ENCODE measurements around the gene B4GALT5.
"Not testable (repeated sequence)": the region's sequence is repeated elsewhere in the genome, so short reads cannot be mapped to it uniquely, and the experiment has no call there.

The B4GALT5 gene

GRCh38 chr20:49724408-49725223 is 10.9 kb upstream of the B4GALT5 start:
- H3K36me3 ChIP-seq (ENCODE audit: insufficient read depth) = no peaks in the 10 kb centered on the region
- H3K27me3 ChIP-seq (ENCODE audit: insufficient read depth, low read depth) = no peaks in the 10 kb centered on the region
- no peak overlapping the region for H3K27ac ChIP-seq
- no peak overlapping the region for H3K4me3 ChIP-seq (IDR thresholded peaks at IDR 0.05; ENCODE audit: insufficient read depth, low read depth, low read length)
- TF ChIP-seq CTCF (conservative IDR thresholded peaks at IDR 0.05; ENCODE audit: low read depth, low read length) = no peak
- no peaks in the 10 kb centered on the region for H3K79me2 ChIP-seq (ENCODE audit: insufficient read depth, low read depth)
- H2AFZ ChIP-seq (ENCODE audit: low read depth) = no peak overlapping the region
- no peaks in the 10 kb centered on the region for H3K4me1 ChIP-seq (ENCODE audit: low read depth, poor library complexity, severe bottlenecking)
- no peaks in the 10 kb centered on the region for H4K20me1 ChIP-seq (ENCODE audit: insufficient read depth)
- no peak overlapping the region for H3K4me2 ChIP-seq
- H3K9ac ChIP-seq = no peak overlapping the region

GRCh38 chr20:49723758-49724157 is 10.1 kb upstream of the B4GALT5 start:
- not testable (repeated sequence) for H3K9ac ChIP-seq; H3K36me3 ChIP-seq (ENCODE audit: insufficient read depth); H3K4me3 ChIP-seq (IDR thresholded peaks at IDR 0.05; ENCODE audit: insufficient read depth, low read depth, low read length); H3K4me1 ChIP-seq (ENCODE audit: low read depth, poor library complexity, severe bottlenecking); H4K20me1 ChIP-seq (ENCODE audit: insufficient read depth); H3K4me2 ChIP-seq; H2AFZ ChIP-seq (ENCODE audit: low read depth); H3K27ac ChIP-seq; H3K79me2 ChIP-seq (ENCODE audit: insufficient read depth, low read depth); H3K27me3 ChIP-seq (ENCODE audit: insufficient read depth, low read depth)

GRCh38 chr20:49721326-49721725 is 7.6 kb upstream of the B4GALT5 start:
- H4K20me1 ChIP-seq (ENCODE audit: insufficient read depth); H3K36me3 ChIP-seq (ENCODE audit: insufficient read depth); H2AFZ ChIP-seq (ENCODE audit: low read depth); H3K27me3 ChIP-seq (ENCODE audit: insufficient read depth, low read depth); H3K9ac ChIP-seq; H3K4me1 ChIP-seq (ENCODE audit: low read depth, poor library complexity, severe bottlenecking); H3K27ac ChIP-seq; H3K4me2 ChIP-seq; H3K4me3 ChIP-seq (IDR thresholded peaks at IDR 0.05; ENCODE audit: insufficient read depth, low read depth, low read length); H3K79me2 ChIP-seq (ENCODE audit: insufficient read depth, low read depth): not testable (repeated sequence)

GRCh38 chr20:49715466-49715865 is 1.8 kb upstream of the B4GALT5 start:
- H3K4me2 ChIP-seq = no peak overlapping the region
- H3K9ac ChIP-seq = no peak overlapping the region
- no peak for TF ChIP-seq CTCF (conservative IDR thresholded peaks at IDR 0.05; ENCODE audit: low read depth, low read length)
- peaks cover 24% of the 10 kb centered on the region for H3K79me2 ChIP-seq (ENCODE audit: insufficient read depth, low read depth)
- H4K20me1 ChIP-seq (ENCODE audit: insufficient read depth) = no peaks in the 10 kb centered on the region; the same call in 1 of the 2 replicates
- no peak overlapping the region for H3K4me3 ChIP-seq (IDR thresholded peaks at IDR 0.05; ENCODE audit: insufficient read depth, low read depth, low read length)
- H3K4me1 ChIP-seq (ENCODE audit: low read depth, poor library complexity, severe bottlenecking) = peaks cover 34% of the 10 kb centered on the region
- no peak overlapping the region for H2AFZ ChIP-seq (ENCODE audit: low read depth)
- no peak overlapping the region for H3K27ac ChIP-seq
- H3K27me3 ChIP-seq (ENCODE audit: insufficient read depth, low read depth) = no peaks in the 10 kb centered on the region
- H3K36me3 ChIP-seq (ENCODE audit: insufficient read depth) = no peaks in the 10 kb centered on the region

GRCh38 chr20:49712996-49713752 is 504 bp downstream of the B4GALT5 start:
- H2AFZ ChIP-seq (ENCODE audit: low read depth) = peak overlapping the region; percentile 76
- H3K27ac ChIP-seq = no peak overlapping the region
- H4K20me1 ChIP-seq (ENCODE audit: insufficient read depth) = peaks cover 9% of the 10 kb centered on the region; the same call in 1 of the 2 replicates
- peak overlapping the region; percentile 84 for H3K4me2 ChIP-seq
- H3K4me1 ChIP-seq (ENCODE audit: low read depth, poor library complexity, severe bottlenecking) = peaks cover 44% of the 10 kb centered on the region
- TF ChIP-seq CTCF (conservative IDR thresholded peaks at IDR 0.05; ENCODE audit: low read depth, low read length) = no peak
- no peaks in the 10 kb centered on the region for H3K27me3 ChIP-seq (ENCODE audit: insufficient read depth, low read depth)
- no peak overlapping the region for H3K4me3 ChIP-seq (IDR thresholded peaks at IDR 0.05; ENCODE audit: insufficient read depth, low read depth, low read length)
- no peaks in the 10 kb centered on the region for H3K36me3 ChIP-seq (ENCODE audit: insufficient read depth)
- peaks cover 45% of the 10 kb centered on the region for H3K79me2 ChIP-seq (ENCODE audit: insufficient read depth, low read depth)
- H3K9ac ChIP-seq = peak overlapping the region; percentile 75

Data from KMS-11 (cell line).